Tibial artery (tissue), 4 donors: ENCODE results near the gene ZNF532.

Experiments
- DNase-seq, 2 donors: peaks; one replicate each; pipeline ENCODE4 v3.0.0-alpha.2; 2019
- H3K27ac ChIP-seq, 2 donors: fragments of 200-600 bp; sonication (generic) in 1 of 2; 1 replicate in 1 of 2; 2 replicates in 1 of 2; pipeline ENCODE4 v1.5.1; 2018 to 2019; ENCODE audit warnings: mild to moderate bottlenecking in 1 of 2
- H3K27me3 ChIP-seq, 2 donors: fragments of 200-600 bp; sonication (generic) in 1 of 2; one replicate each; pipeline versions ENCODE4 v1.5.1 to v1.6.0; 2016 to 2019
- H3K36me3 ChIP-seq, 3 donors: fragments of 200-600 bp; sonication (generic) in 2 of 3; one replicate each; pipeline ENCODE4 v1.5.1; 2016 to 2019; ENCODE audit warnings: mild to moderate bottlenecking in 2 of 3
- H3K4me1 ChIP-seq, 4 donors: fragments of 200-600 bp; sonication (generic) in 2 of 4; 1 replicate in 3 of 4; 2 replicates in 1 of 4; pipeline ENCODE4 v1.5.1; 2016 to 2019
- H3K4me3 ChIP-seq, 2 donors: fragments of 200-600 bp; sonication (generic) in 1 of 2; 1 replicate in 1 of 2; 2 replicates in 1 of 2; pipeline ENCODE4 v1.5.1; 2018 to 2019; ENCODE audit warnings: mild to moderate bottlenecking in 2 of 2
- H3K9me3 ChIP-seq, 3 donors: fragments of 200-600 bp; sonication (generic) in 1 of 3; one replicate each; pipeline ENCODE4 v1.5.1; 2016 to 2019
- CTCF ChIP-seq, 2 experiments: fragments of 200-600 bp in 1 of 2; fragments of 450-650 bp in 1 of 2; IDR thresholded peaks; one replicate each; pipeline ENCODE4 v1.5.1; 2017 to 2019; ENCODE audit warnings: antibody characterized with exemption in 2 of 2, mild to moderate bottlenecking in 1 of 2, moderate library complexity in 1 of 2
- intact Hi-C: fragments of 100-400 bp; cut with DNase I; formaldehyde crosslinking; loops from one replicate; pipeline ENCODE4 v1.15.0; 2023; ENCODE audit warnings: low total_unique reads

ZNF532 gene

GRCh38 chr18:59002974-59003594 lies 138.4 kb downstream of the ZNF532 start:
- Histone ChIP-seq H3K4me3 (no peak overlapping the region), H3K9me3 (no peaks in the 10 kb centered on the region), H3K27ac (no peak overlapping the region), H3K27me3 (no peaks in the 10 kb centered on the region), H3K36me3 (no peaks in the 10 kb centered on the region), H3K4me1 (peaks cover 0 to 46% (median 28%) of the 10 kb centered on the region in 4 donors)
- no peak for TF ChIP-seq CTCF (IDR thresholded peaks at IDR 0.05)
- no peak for DNase-seq
- intact Hi-C loops: no loop called here

DNA sequence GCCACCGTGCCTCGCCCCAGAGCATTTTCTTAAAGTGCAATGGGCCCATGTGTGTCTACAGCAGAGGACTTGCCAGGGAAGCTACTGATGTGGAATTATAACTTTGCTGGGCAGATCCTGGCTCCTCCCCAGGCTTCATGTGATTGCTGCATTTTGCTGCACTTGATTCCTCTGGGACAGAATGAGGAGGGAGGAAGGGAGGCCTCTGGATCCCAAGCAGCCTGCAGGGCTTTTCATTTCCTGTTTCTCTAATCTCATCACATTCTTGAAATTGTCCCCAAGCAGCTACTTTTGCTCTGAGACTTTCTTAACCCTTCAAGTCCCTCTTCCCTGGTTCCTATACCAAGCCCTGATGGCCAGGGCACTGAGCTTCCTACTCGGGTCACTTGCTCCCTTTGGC lies 140.6 kb downstream of the ZNF532 start:
- Histone ChIP-seq H3K27ac (peak overlapping the region; percentile 77 to 80), H3K36me3 (no peaks in the 10 kb centered on the region), H3K27me3 (no peaks in the 10 kb centered on the region), H3K9me3 (no peaks in the 10 kb centered on the region), H3K4me1 (peaks cover 0 to 29% (median 21%) of the 10 kb centered on the region in 4 donors), H3K4me3 (no peak overlapping the region)
- intact Hi-C loops: no loop called here
- TF ChIP-seq CTCF (IDR thresholded peaks at IDR 0.05): no peak
- peak; percentile 79 to 92 for DNase-seq

DNA sequence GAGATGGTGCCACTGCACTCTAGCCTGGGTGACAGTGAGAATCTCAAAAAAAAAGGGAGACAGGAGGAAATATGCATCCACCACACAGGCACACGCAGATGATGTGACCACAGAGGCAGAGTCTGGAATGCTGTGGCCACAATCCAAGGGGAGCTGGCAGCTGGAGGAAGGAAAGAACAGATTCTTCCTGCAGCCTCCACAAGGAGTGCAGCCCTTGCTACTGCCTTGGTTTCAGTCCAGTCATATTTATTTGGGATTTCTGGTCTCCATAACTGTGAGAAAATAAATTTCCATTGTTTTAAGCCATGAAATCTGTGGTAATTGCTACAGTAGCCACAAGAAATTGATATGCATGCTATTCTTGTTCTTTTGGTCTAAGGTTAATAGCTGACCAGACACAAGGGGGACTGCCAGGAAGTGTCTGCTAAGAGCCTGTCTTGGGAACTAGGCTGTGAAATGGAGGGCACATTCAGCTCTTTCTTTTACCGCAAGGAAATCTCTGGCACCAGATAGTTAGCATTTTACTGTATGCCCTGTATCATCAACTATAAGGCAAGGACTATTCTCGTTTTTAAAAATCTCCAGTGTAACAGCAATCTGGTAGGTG lies 141.9 kb downstream of the ZNF532 start:
- Histone ChIP-seq H3K4me1 (peaks cover 0 to 29% (median 21%) of the 10 kb centered on the region in 4 donors), H3K4me3 (no peak overlapping the region), H3K36me3 (no peaks in the 10 kb centered on the region), H3K27me3 (no peaks in the 10 kb centered on the region), H3K27ac (peak overlapping the region; percentile 77 to 80), H3K9me3 (no peaks in the 10 kb centered on the region)
- intact Hi-C loops: no loop called here
- TF ChIP-seq CTCF (IDR thresholded peaks at IDR 0.05): no peak
- DNase-seq: no peak

GRCh38 chr18:59008302-59008974 lies 143.8 kb downstream of the ZNF532 start:
- no peak overlapping the region for H3K27ac ChIP-seq
- TF ChIP-seq CTCF (IDR thresholded peaks at IDR 0.05): no peak
- no peak for DNase-seq

GRCh38 chr18:59009846-59010245 lies 145.2 kb downstream of the ZNF532 start:
- DNase-seq: no peak
- TF ChIP-seq CTCF (IDR thresholded peaks at IDR 0.05): no peak
- no peak overlapping the region for H3K27ac ChIP-seq
- no peaks in the 10 kb centered on the region for H3K36me3 ChIP-seq
- H3K27me3 ChIP-seq: no peaks in the 10 kb centered on the region
- H3K4me3 ChIP-seq: no peak overlapping the region
- no peaks in the 10 kb centered on the region for H3K9me3 ChIP-seq
- peaks cover 0 to 34% (median 18%) of the 10 kb centered on the region in 4 donors for H3K4me1 ChIP-seq
- intact Hi-C loops: no loop called here

More at GRCh38 chr18:59008302-59008974, 143.8 kb downstream of the ZNF532 start:
- Histone ChIP-seq H3K4me1 (peaks cover 0 to 38% (median 24%) of the 10 kb centered on the region in 4 donors), H3K4me3 (no peak overlapping the region), H3K27me3 (no peaks in the 10 kb centered on the region), H3K9me3 (no peaks in the 10 kb centered on the region), H3K36me3 (no peaks in the 10 kb centered on the region)
- intact Hi-C loops: no loop called here
